ENCODE measurements around the gene WBP1L.

DNA sequence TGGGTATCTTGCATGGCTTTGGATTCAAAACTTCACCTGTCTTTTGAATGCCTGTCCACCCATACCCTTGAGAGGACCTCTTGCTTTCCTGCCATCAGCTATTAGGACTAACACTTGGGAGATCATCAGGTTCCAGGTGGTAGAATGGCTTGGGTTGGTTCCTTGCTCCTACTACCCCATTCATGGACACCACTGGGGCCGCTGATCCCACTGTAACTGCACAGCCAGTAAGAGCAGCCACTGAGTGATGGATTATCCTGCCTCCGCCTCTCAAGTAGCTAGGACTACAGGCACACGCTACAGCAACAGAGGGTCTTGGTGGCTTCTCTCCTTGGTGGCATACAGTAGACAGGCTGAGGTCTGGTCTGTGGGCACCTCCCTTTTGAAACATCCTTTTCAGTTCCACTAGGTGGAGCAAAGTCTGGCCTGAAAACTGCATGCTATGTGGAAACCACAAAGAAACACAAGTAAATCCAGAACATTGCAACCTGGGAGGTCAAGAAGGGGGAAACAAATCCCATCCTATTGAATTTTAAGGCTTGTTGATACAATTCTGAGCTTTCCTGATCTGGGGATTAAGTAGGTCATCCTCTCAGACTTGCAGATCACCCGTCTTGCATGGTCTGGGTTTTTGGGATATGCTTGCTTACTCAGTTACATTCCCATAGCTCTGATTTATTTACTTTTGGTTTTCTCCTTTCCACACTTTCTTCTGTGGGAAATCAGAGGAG is 9.4 kb downstream of the WBP1L start:
- TF ChIP-seq POLR2A (IDR thresholded peaks at IDR 0.05; ENCODE audit: low read length) (no peak), GATA1 (IDR thresholded peaks at IDR 0.05; ENCODE audit: low read depth, low read length) (no peak)

Data from erythroblast (primary cell).